Measurements from ENCODE around the gene KREMEN2. TPM values are rescaled to one million over a fixed set of nuclear protein-coding genes. Genes with fewer than 3 reads are reported as not detected.
A peak's percentile ranks its signal among the peaks of the same experiment; 100 is the strongest.

The KREMEN2 gene
- total and polyA plus RNA-seq, 9 of the 15 experiments (the other 6 are each of a cell fraction or from before 2014, with no cell fraction given), result 0.04 to 7.7 (median 1.5) TPM; not detected in 1

DNA sequence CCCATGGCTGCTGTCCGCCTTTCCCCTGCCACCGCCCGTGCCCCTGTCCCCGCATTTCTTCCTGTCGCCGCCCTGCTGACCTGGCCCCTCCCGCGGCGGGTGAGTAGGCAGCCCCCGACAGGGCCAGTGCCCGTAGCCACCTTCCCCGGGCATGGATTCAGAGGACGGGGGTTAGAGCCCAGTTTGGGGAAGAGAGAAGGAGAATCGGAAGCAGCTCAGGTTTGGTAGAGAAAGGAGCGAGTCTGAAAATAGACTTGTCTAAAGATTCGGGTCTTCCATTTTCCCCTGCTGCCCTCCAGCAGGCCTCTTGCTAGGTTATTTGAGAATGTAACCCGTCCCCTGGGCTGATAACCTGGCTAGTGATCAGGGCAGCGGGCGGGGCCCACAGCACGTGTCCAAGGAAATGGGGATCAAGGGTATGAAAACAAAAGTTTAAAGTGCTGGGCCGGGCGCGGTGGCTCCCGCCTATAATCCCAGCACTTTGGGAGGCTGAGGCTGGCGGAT, 40.8 kb downstream of the KREMEN2 start (continued):
- TF ChIP-seq, protein P1, sequence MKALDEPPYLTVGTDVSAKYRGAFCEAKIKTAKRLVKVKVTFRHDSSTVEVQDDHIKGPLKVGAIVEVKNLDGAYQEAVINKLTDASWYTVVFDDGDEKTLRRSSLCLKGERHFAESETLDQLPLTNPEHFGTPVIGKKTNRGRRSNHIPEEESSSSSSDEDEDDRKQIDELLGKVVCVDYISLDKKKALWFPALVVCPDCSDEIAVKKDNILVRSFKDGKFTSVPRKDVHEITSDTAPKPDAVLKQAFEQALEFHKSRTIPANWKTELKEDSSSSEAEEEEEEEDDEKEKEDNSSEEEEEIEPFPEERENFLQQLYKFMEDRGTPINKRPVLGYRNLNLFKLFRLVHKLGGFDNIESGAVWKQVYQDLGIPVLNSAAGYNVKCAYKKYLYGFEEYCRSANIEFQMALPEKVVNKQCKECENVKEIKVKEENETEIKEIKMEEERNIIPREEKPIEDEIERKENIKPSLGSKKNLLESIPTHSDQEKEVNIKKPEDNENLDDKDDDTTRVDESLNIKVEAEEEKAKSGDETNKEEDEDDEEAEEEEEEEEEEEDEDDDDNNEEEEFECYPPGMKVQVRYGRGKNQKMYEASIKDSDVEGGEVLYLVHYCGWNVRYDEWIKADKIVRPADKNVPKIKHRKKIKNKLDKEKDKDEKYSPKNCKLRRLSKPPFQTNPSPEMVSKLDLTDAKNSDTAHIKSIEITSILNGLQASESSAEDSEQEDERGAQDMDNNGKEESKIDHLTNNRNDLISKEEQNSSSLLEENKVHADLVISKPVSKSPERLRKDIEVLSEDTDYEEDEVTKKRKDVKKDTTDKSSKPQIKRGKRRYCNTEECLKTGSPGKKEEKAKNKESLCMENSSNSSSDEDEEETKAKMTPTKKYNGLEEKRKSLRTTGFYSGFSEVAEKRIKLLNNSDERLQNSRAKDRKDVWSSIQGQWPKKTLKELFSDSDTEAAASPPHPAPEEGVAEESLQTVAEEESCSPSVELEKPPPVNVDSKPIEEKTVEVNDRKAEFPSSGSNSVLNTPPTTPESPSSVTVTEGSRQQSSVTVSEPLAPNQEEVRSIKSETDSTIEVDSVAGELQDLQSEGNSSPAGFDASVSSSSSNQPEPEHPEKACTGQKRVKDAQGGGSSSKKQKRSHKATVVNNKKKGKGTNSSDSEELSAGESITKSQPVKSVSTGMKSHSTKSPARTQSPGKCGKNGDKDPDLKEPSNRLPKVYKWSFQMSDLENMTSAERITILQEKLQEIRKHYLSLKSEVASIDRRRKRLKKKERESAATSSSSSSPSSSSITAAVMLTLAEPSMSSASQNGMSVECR (CRISPR knock-in tag; IDR thresholded peaks at IDR 0.05), result 0 out of 2 replicates have a peak, but pooled peaks have one; percentile 13
- TF ChIP-seq ZNF212 (CRISPR knock-in tag; IDR thresholded peaks at IDR 0.05) (no peak), ELF2 (CRISPR knock-in tag; IDR thresholded peaks at IDR 0.05) (no peak), RB1 (IDR thresholded peaks at IDR 0.05; ENCODE audit: low read depth) (peak; percentile 8; the same call in 1 of the 2 replicates), RBBP5 (IDR thresholded peaks at IDR 0.05; ENCODE audit: borderline replicate concordance, insufficient read depth, low read length, poor library complexity, severe bottlenecking) (no peak), SAP30 (IDR thresholded peaks at IDR 0.05; ENCODE audit: borderline replicate concordance, insufficient read depth, low read depth, low read length, poor library complexity, severe bottlenecking) (peak; percentile 22), CBFA2T3 (IDR thresholded peaks at IDR 0.05) (no peak)
- TF ChIP-seq, protein P2, sequence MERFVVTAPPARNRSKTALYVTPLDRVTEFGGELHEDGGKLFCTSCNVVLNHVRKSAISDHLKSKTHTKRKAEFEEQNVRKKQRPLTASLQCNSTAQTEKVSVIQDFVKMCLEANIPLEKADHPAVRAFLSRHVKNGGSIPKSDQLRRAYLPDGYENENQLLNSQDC (CRISPR knock-in tag; IDR thresholded peaks at IDR 0.05), result no peak
- TF ChIP-seq, protein P3, sequence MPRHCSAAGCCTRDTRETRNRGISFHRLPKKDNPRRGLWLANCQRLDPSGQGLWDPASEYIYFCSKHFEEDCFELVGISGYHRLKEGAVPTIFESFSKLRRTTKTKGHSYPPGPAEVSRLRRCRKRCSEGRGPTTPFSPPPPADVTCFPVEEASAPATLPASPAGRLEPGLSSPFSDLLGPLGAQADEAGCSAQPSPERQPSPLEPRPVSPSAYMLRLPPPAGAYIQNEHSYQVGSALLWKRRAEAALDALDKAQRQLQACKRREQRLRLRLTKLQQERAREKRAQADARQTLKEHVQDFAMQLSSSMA (CRISPR knock-in tag; IDR thresholded peaks at IDR 0.05), result no peak
- TF ChIP-seq, protein P4, sequence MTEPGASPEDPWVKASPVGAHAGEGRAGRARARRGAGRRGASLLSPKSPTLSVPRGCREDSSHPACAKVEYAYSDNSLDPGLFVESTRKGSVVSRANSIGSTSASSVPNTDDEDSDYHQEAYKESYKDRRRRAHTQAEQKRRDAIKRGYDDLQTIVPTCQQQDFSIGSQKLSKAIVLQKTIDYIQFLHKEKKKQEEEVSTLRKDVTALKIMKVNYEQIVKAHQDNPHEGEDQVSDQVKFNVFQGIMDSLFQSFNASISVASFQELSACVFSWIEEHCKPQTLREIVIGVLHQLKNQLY (CRISPR knock-in tag; conservative IDR thresholded peaks at IDR 0.05), result no peak
- TF ChIP-seq, protein P5, sequence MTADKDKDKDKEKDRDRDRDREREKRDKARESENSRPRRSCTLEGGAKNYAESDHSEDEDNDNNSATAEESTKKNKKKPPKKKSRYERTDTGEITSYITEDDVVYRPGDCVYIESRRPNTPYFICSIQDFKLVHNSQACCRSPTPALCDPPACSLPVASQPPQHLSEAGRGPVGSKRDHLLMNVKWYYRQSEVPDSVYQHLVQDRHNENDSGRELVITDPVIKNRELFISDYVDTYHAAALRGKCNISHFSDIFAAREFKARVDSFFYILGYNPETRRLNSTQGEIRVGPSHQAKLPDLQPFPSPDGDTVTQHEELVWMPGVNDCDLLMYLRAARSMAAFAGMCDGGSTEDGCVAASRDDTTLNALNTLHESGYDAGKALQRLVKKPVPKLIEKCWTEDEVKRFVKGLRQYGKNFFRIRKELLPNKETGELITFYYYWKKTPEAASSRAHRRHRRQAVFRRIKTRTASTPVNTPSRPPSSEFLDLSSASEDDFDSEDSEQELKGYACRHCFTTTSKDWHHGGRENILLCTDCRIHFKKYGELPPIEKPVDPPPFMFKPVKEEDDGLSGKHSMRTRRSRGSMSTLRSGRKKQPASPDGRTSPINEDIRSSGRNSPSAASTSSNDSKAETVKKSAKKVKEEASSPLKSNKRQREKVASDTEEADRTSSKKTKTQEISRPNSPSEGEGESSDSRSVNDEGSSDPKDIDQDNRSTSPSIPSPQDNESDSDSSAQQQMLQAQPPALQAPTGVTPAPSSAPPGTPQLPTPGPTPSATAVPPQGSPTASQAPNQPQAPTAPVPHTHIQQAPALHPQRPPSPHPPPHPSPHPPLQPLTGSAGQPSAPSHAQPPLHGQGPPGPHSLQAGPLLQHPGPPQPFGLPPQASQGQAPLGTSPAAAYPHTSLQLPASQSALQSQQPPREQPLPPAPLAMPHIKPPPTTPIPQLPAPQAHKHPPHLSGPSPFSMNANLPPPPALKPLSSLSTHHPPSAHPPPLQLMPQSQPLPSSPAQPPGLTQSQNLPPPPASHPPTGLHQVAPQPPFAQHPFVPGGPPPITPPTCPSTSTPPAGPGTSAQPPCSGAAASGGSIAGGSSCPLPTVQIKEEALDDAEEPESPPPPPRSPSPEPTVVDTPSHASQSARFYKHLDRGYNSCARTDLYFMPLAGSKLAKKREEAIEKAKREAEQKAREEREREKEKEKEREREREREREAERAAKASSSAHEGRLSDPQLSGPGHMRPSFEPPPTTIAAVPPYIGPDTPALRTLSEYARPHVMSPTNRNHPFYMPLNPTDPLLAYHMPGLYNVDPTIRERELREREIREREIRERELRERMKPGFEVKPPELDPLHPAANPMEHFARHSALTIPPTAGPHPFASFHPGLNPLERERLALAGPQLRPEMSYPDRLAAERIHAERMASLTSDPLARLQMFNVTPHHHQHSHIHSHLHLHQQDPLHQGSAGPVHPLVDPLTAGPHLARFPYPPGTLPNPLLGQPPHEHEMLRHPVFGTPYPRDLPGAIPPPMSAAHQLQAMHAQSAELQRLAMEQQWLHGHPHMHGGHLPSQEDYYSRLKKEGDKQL (CRISPR knock-in tag; IDR thresholded peaks at IDR 0.05; ENCODE audit: borderline replicate concordance), result no peak
- TF ChIP-seq, protein P6, sequence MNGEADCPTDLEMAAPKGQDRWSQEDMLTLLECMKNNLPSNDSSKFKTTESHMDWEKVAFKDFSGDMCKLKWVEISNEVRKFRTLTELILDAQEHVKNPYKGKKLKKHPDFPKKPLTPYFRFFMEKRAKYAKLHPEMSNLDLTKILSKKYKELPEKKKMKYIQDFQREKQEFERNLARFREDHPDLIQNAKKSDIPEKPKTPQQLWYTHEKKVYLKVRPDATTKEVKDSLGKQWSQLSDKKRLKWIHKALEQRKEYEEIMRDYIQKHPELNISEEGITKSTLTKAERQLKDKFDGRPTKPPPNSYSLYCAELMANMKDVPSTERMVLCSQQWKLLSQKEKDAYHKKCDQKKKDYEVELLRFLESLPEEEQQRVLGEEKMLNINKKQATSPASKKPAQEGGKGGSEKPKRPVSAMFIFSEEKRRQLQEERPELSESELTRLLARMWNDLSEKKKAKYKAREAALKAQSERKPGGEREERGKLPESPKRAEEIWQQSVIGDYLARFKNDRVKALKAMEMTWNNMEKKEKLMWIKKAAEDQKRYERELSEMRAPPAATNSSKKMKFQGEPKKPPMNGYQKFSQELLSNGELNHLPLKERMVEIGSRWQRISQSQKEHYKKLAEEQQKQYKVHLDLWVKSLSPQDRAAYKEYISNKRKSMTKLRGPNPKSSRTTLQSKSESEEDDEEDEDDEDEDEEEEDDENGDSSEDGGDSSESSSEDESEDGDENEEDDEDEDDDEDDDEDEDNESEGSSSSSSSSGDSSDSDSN (IDR thresholded peaks at IDR 0.05; ENCODE audit: borderline replicate concordance in 1 of 2, low read depth in 2 of 2, low read length in 2 of 2), result 0 out of 4 replicates have a peak, but pooled peaks of 1 of the 2 experiments have one; percentile 24

Data from K562 (cell line).